ENCODE data around the gene ABHD17C.

- no peak for TF ChIP-seq CTCF (IDR thresholded peaks at IDR 0.05; ENCODE audit: insufficient read depth, low read length, poor library complexity, severe bottlenecking)
- no peak for TF ChIP-seq EZH2phosphoT487 (conservative IDR thresholded peaks at IDR 0.05; ENCODE audit: low read length)
Observed at GRCh38 chr15:80730926-80731325, 35.8 kb downstream of the ABHD17C start.

Data from SU-DHL-6 (cell line).